Bronchial epithelial cell (primary cell): Measurements from ENCODE around the gene VWC2. TPM values are rescaled to one million over a fixed set of nuclear protein-coding genes. Genes with fewer than 3 reads are reported as not detected.

ENCODE experiments used
- DNase-seq: peaks from one replicate; pipeline ENCODE4 v3.0.0-alpha.2; 2010; ENCODE audit warnings: low read depth
- FAIRE-seq: peaks from 2 replicates; lab custom pipeline; 2011; peaks lifted over from hg19 to GRCh38; lab: Jason Lieb, UNC
- H3K27me3 ChIP-seq: 2 replicates; pipeline ENCODE4 v1.5.1; 2011; ENCODE audit warnings: low read length; ENCODE audit not compliant: control insufficient read depth, insufficient read depth
- H3K36me3 ChIP-seq: 2 replicates; pipeline ENCODE4 v1.5.1; 2011; ENCODE audit warnings: low read length; ENCODE audit not compliant: control insufficient read depth, insufficient read depth
- H3K4me3 ChIP-seq: 2 replicates; pipeline ENCODE4 v1.5.1; 2011; ENCODE audit warnings: mild to moderate bottlenecking, low read depth, low read length, control low read depth
- CTCF ChIP-seq: IDR thresholded peaks from 2 replicates; pipeline ENCODE4 v1.5.1; 2011; ENCODE audit warnings: mild to moderate bottlenecking, moderate library complexity, low read length, control low read depth, inconsistent platforms; ENCODE audit not compliant: insufficient read depth, severe bottlenecking
- total RNA-seq: library from RNA; depleted of rRNA; stranded (reverse); fragments of >200 nt; gene quantifications from 2 replicates; pipeline ENCODE4 v1.2.1, GENCODE V29; 2014

Gene VWC2
- total RNA-seq, 1 donor from 2014 or later, result not detected

GRCh38 chr7:49812534-49812933, 39.1 kb downstream of the VWC2 start:
- TF ChIP-seq CTCF, result no peak
- FAIRE-seq, result no peak
- no peak overlapping the region for H3K4me3 ChIP-seq
- no peaks in the 10 kb centered on the region for H3K27me3 ChIP-seq
- H3K36me3 ChIP-seq, result no peaks in the 10 kb centered on the region
- peak; percentile 8 for DNase-seq

- H3K4me3 ChIP-seq, result no peak overlapping the region
- FAIRE-seq (no peak), DNase-seq (no peak)
- H3K36me3 ChIP-seq, result no peaks in the 10 kb centered on the region
- TF ChIP-seq CTCF, result no peak
- H3K27me3 ChIP-seq, result no peaks in the 10 kb centered on the region
Measured at GRCh38 chr7:49817279-49817678, 43.8 kb downstream of the VWC2 start.

GRCh38 chr7:49821181-49821580, 47.7 kb downstream of the VWC2 start:
- no peak for DNase-seq
- no peak for TF ChIP-seq CTCF
- H3K36me3 ChIP-seq, result no peaks in the 10 kb centered on the region
- H3K27me3 ChIP-seq, result no peaks in the 10 kb centered on the region
- no peak for FAIRE-seq
- no peak overlapping the region for H3K4me3 ChIP-seq

GRCh38 chr7:49822856-49823255, 49.4 kb downstream of the VWC2 start:
- no peak overlapping the region for H3K4me3 ChIP-seq
- DNase-seq, result no peak
- H3K27me3 ChIP-seq, result no peaks in the 10 kb centered on the region
- no peak for TF ChIP-seq CTCF
- no peak for FAIRE-seq
- no peaks in the 10 kb centered on the region for H3K36me3 ChIP-seq

- H3K36me3 ChIP-seq, result no peaks in the 10 kb centered on the region
- DNase-seq (no peak), FAIRE-seq (no peak)
- H3K4me3 ChIP-seq, result no peak overlapping the region
- no peaks in the 10 kb centered on the region for H3K27me3 ChIP-seq
- no peak for TF ChIP-seq CTCF
Measured at GRCh38 chr7:49823566-49823965, 50.1 kb downstream of the VWC2 start.

- no peak for TF ChIP-seq CTCF
- H3K4me3 ChIP-seq, result no peak overlapping the region
- no peak for FAIRE-seq
- no peak for DNase-seq
- H3K27me3 ChIP-seq, result no peaks in the 10 kb centered on the region
- no peaks in the 10 kb centered on the region for H3K36me3 ChIP-seq
Measured at GRCh38 chr7:49839863-49840645, 66.6 kb downstream of the VWC2 start.
